Psoas muscle (tissue), 8 donors: Measurements from ENCODE around the gene CAVIN4. TPM values are rescaled to one million over a fixed set of nuclear protein-coding genes. Genes with fewer than 3 reads are reported as not detected.
A peak's percentile ranks its signal among the peaks of the same experiment; 100 is the strongest.

Source experiments
- ATAC-seq, 4 donors: fragments of 200-7000 bp; cut with Tn5 transposase; one replicate each; pipeline ENCODE4 v1.9.1; 2020; ENCODE audit warnings: moderate library complexity in 3 of 4, mild to moderate bottlenecking in 2 of 4
- DNase-seq, 2 donors: peaks; one replicate each; pipeline ENCODE4 v3.0.0-alpha.2; 2020
- H3K27ac ChIP-seq: fragments of 200-600 bp; one replicate; pipeline ENCODE4 v1.8.0; 2022
- H3K27me3 ChIP-seq, 3 donors: fragments of 200-600 bp in 1 of 3; one replicate each; pipeline versions ENCODE4 v1.6.1 to v1.8.0; 2013 to 2022; ENCODE audit warnings: low read length in 2 of 3, mild to moderate bottlenecking in 2 of 3, moderate library complexity in 1 of 3; ENCODE audit not compliant: insufficient read depth in 3 of 3
- H3K36me3 ChIP-seq, 2 donors: fragments of 200-600 bp in 1 of 2; one replicate each; pipeline versions ENCODE4 v1.6.1 to v1.8.0; 2013 to 2022; ENCODE audit warnings: low read depth in 1 of 2, mild to moderate bottlenecking in 1 of 2, moderate library complexity in 1 of 2; ENCODE audit not compliant: insufficient read depth in 1 of 2
- H3K4me1 ChIP-seq: fragments of 200-600 bp; one replicate; pipeline ENCODE4 v1.8.0; 2022
- H3K4me3 ChIP-seq: fragments of 200-600 bp; one replicate; pipeline ENCODE4 v1.8.0; 2022; ENCODE audit warnings: mild to moderate bottlenecking
- H3K9me3 ChIP-seq: fragments of 200-600 bp; one replicate; pipeline ENCODE4 v1.8.0; 2022
- CTCF ChIP-seq: fragments of 200-600 bp; IDR thresholded peaks from one replicate; pipeline ENCODE4 v1.8.0; 2022; ENCODE audit warnings: antibody characterized with exemption
- WGBS, 3 donors: extraction: QIAGEN DNeasy Blood & Tissue Kit; methylation state at CpG; one replicate each; pipeline versions ENCODE4 v1.1.6 to v1.1.7; 2013; 5-methylcytosine and 5-hydroxymethylcytosine counted together
- intact Hi-C, 2 donors: fragments of 100-400 bp; cut with DNase I; formaldehyde crosslinking; loops; one replicate each; pipeline versions ENCODE4 v1.11.0 to v1.14.2; 2022
- polyA plus RNA-seq, 3 donors: library from polyadenylated mRNA; stranded (reverse); fragments of 200-250 nt; gene quantifications; one replicate each; pipeline ENCODE4 v1.2.3, GENCODE V29; 2013
- total RNA-seq, 4 donors: library from RNA; stranded (reverse); fragmentation: NEBNext Ultra II Directional in 2 of 4; extraction: Animal tissue kit (Norgen Biotek cat#: 25700) in 2 of 4; gene quantifications; one replicate each; pipeline versions ENCODE4 v1.2.1 to v1.2.4, GENCODE V29; 2021 to 2023
- donor health status: healthy with polysubstance abuse.
- donor health status: DM: no; HTN: no; CAD: no; lungs with moderate emphysema.
- donor health status: Bipolar disorder and iron deficiency.
- donor health status: healthy.
- donor health status: DM: yes; HTN: yes; CAD: no.
- donor health status: DM: no; HTN: no; CAD: no.
- donor health status: DM: no; HTN: no; CAD: no.
- donor health status: DM: yes; HTN: yes; CAD: no.

CAVIN4 gene
- total and polyA plus RNA-seq, 7 donors, result 3.5 to 230 (median 68.6) TPM

GRCh38 chr9:100579665-100580064 lies 1.8 kb downstream of the CAVIN4 start:
- Histone ChIP-seq H3K27me3 (no peaks in the 10 kb centered on the region), H3K4me1 (peaks cover 37% of the 10 kb centered on the region), H3K27ac (peak overlapping the region; percentile 88), H3K36me3 (peaks cover 0 to 6% of the 10 kb centered on the region in 2 donors), H3K4me3 (peak overlapping the region; percentile 68), H3K9me3 (no peaks in the 10 kb centered on the region)
- ATAC-seq (peak in 2 of 4 donors; percentile 27 to 29), DNase-seq (no peak)
- WGBS, 3 donors, result 21 to 36% (median 23%) methylated on average over 2 of the region's 2 CpGs
- intact Hi-C loops, result loop anchor here in 1 of 2 donors (10.0 kb wide), 1 partner anchor 555 kb away; no protein-coding TSS in a partner anchor
- no peak for TF ChIP-seq CTCF

GRCh38 chr9:100580257-100580656 lies 2.4 kb downstream of the CAVIN4 start:
- no peak for DNase-seq
- intact Hi-C loops, result loop anchor here in 1 of 2 donors (10.0 kb wide), 1 partner anchor 555 kb away; no protein-coding TSS in a partner anchor
- Histone ChIP-seq H3K27ac (peak overlapping the region; percentile 88), H3K27me3 (no peaks in the 10 kb centered on the region), H3K4me3 (peak overlapping the region; percentile 68), H3K4me1 (peaks cover 38% of the 10 kb centered on the region), H3K9me3 (no peaks in the 10 kb centered on the region), H3K36me3 (peaks cover 0 to 10% of the 10 kb centered on the region in 2 donors)
- TF ChIP-seq CTCF, result no peak
- WGBS, 3 donors, result 22 to 39% (median 31%) methylated on average over 3 of the region's 3 CpGs
- ATAC-seq, result no peak

GRCh38 chr9:100581081-100581480 lies 3.2 kb downstream of the CAVIN4 start:
- no peak for TF ChIP-seq CTCF
- intact Hi-C loops, result loop anchor here in 1 of 2 donors (10.0 kb wide), 1 partner anchor 556 kb away; no protein-coding TSS in a partner anchor
- H3K9me3 ChIP-seq, result no peaks in the 10 kb centered on the region
- DNase-seq (no peak), ATAC-seq (peak in 2 of 4 donors; percentile 18 to 33)
- 30 to 58% (median 39%) methylated on average over 7 of the region's 7 CpGs for WGBS, 3 donors
- H3K4me1 ChIP-seq, result peaks cover 30% of the 10 kb centered on the region
- no peaks in the 10 kb centered on the region for H3K27me3 ChIP-seq
- H3K36me3 ChIP-seq, result peaks cover 0 to 18% of the 10 kb centered on the region in 2 donors
- peak overlapping the region; percentile 68 for H3K4me3 ChIP-seq
- peak overlapping the region; percentile 88 for H3K27ac ChIP-seq

- H3K36me3 ChIP-seq, result peaks cover 0 to 24% of the 10 kb centered on the region in 2 donors
- H3K9me3 ChIP-seq, result no peaks in the 10 kb centered on the region
- 12 to 26% (median 25%) methylated on average over 4 of the region's 4 CpGs for WGBS, 3 donors
- no peaks in the 10 kb centered on the region for H3K27me3 ChIP-seq
- peak; percentile 41 to 59 (median 48) for ATAC-seq
- DNase-seq, result no peak
- peak overlapping the region; percentile 88 for H3K27ac ChIP-seq
- peak overlapping the region; percentile 68 for H3K4me3 ChIP-seq
- intact Hi-C loops, result loop anchor here in 1 of 2 donors (10.0 kb wide), 1 partner anchor 557 kb away; no protein-coding TSS in a partner anchor
- peaks cover 27% of the 10 kb centered on the region for H3K4me1 ChIP-seq
- no peak for TF ChIP-seq CTCF
Measured at GRCh38 chr9:100581661-100582060, 3.8 kb downstream of the CAVIN4 start.
